HCT116 (cell line): ENCODE data around the gene SLC44A1. TPM values are rescaled to one million over a fixed set of nuclear protein-coding genes. Genes with fewer than 3 reads are reported as not detected.

Experiments used
- ATAC-seq: fragments of 200-7000 bp; cut with Tn5 transposase; 2 replicates; pipeline ENCODE4 v1.9.1; 2020; ENCODE audit warnings: mild to moderate bottlenecking, moderate library complexity
- BruUV-seq: library from RNA; stranded (reverse); fragments of 400-500 nt; replicated peaks from 2 replicates; lab custom pipeline; 2021; lab: Mats Ljungman, UMichigan
- CTCF ChIA-PET: fragments of 300-600 bp; sonication (Branson Sonifier 250); formaldehyde crosslinking; loops from one replicate; lab custom pipeline; 2021; ENCODE audit warnings: antibody characterized with exemption; lab: Charles Lee
- POLR2A ChIA-PET: fragments of 300-600, 350-600 bp; sonication (Branson Sonifier 250); formaldehyde crosslinking; loops from one replicate; lab custom pipeline; 2021; ENCODE audit warnings: antibody characterized with exemption; lab: Charles Lee
- RAD21 ChIA-PET, 2 experiments: fragments of 300-600 bp; sonication (Branson Sonifier 250); formaldehyde crosslinking; loops; one replicate each; lab custom pipeline; 2023; ENCODE audit warnings: low total read pairs in 2 of 2; ENCODE audit not compliant: uncharacterized antibody in 2 of 2, unreplicated experiment in 2 of 2, low non-redundant PET in 1 of 2; lab: Charles Lee
- DNase-seq: peaks from one replicate; pipeline ENCODE4 v3.0.0-alpha.2; 2010; ENCODE audit warnings: low read depth, low spot score
- H2AFZ ChIP-seq: fragments of 200-600 bp; shearing (Covaris generic), sonication (generic); 2 replicates; pipeline ENCODE4 v1.6.1; 2017; ENCODE audit warnings: low read depth, mixed run types, mixed read lengths, antibody characterized with exemption, low read length; ENCODE audit not compliant: poor library complexity, severe bottlenecking
- H3K27ac ChIP-seq: 2 replicates; pipeline ENCODE4 v1.5.1; 2012; ENCODE audit warnings: low read depth, low read length
- H3K27me3 ChIP-seq: fragments of 200-600 bp; sonication (generic); 2 replicates; pipeline ENCODE4 v1.6.1; 2016; ENCODE audit warnings: mixed run types, low read length, mixed read lengths; ENCODE audit not compliant: insufficient read depth
- H3K36me3 ChIP-seq, 2 experiments: fragments of 200-500 bp in 1 of 2; fragments of 200-600 bp in 1 of 2; sonication (Bioruptor generic) in 1 of 2; sonication (generic) in 1 of 2; 2 replicates each; pipeline versions ENCODE4 v1.5.1 to v1.6.1; 2014 to 2016; ENCODE audit warnings: low read length in 2 of 2, inconsistent platforms in 1 of 2, mixed read lengths in 1 of 2, mixed run types in 1 of 2; ENCODE audit not compliant: insufficient read depth in 2 of 2, control insufficient read depth in 1 of 2
- H3K4me1 ChIP-seq, 2 experiments: fragments of 200-600 bp in 1 of 2; sonication (generic) in 1 of 2; 2 replicates each; pipeline versions ENCODE4 v1.5.1 to v1.6.1; 2012 to 2017; ENCODE audit warnings: low read length in 2 of 2, inconsistent platforms in 1 of 2, mild to moderate bottlenecking in 1 of 2, mixed read lengths in 1 of 2, mixed run types in 1 of 2, moderate library complexity in 1 of 2; ENCODE audit not compliant: insufficient read depth in 2 of 2, control insufficient read depth in 1 of 2
- H3K4me2 ChIP-seq: fragments of 200-600 bp; sonication (generic); 2 replicates; pipeline ENCODE4 v1.6.1; 2017; ENCODE audit warnings: mixed run types, low read length, mixed read lengths
- H3K4me3 ChIP-seq, 2 experiments: fragments of 200-600 bp in 1 of 2; sonication (generic) in 1 of 2; replicated peaks in 1 of 2; 2 replicates each; pipeline ENCODE4 v1.5.1; 2011 to 2016; ENCODE audit warnings: low read length in 2 of 2, control low read depth in 1 of 2, low read depth in 1 of 2, mild to moderate bottlenecking in 1 of 2, mixed read lengths in 1 of 2, mixed run types in 1 of 2
- H3K79me2 ChIP-seq: fragments of 200-600 bp; sonication (generic); 2 replicates; pipeline ENCODE4 v1.6.1; 2017; ENCODE audit warnings: mild to moderate bottlenecking, mixed run types, low read length, moderate library complexity, mixed read lengths; ENCODE audit not compliant: insufficient read depth
- H3K9ac ChIP-seq: fragments of 200-600 bp; sonication (generic); 2 replicates; pipeline ENCODE4 v1.6.1; 2016; ENCODE audit warnings: low read length, mixed read lengths
- H3K9me2 ChIP-seq: fragments of 200-600 bp; sonication (generic), shearing (Covaris generic); 2 replicates; pipeline ENCODE4 v1.6.1; 2017; ENCODE audit warnings: mixed run types, mild to moderate bottlenecking, moderate library complexity; ENCODE audit not compliant: insufficient read depth
- H3K9me3 ChIP-seq, 2 experiments: fragments of 200-500 bp in 1 of 2; fragments of 200-600 bp in 1 of 2; sonication (Bioruptor generic) in 1 of 2; sonication (generic) in 1 of 2; 2 replicates each; pipeline ENCODE4 v1.6.1; 2014 to 2017; ENCODE audit warnings: low read length in 2 of 2, mixed read lengths in 2 of 2, inconsistent platforms in 1 of 2, low read depth in 1 of 2, mild to moderate bottlenecking in 1 of 2, mixed run types in 1 of 2, moderate library complexity in 1 of 2; ENCODE audit not compliant: control insufficient read depth in 1 of 2, insufficient read depth in 1 of 2
- H4K20me1 ChIP-seq: fragments of 200-600 bp; sonication (generic), shearing (Covaris generic); 2 replicates; pipeline ENCODE4 v1.6.1; 2017; ENCODE audit warnings: mixed run types, mild to moderate bottlenecking, moderate library complexity; ENCODE audit not compliant: insufficient read depth
- ATF3 ChIP-seq: IDR thresholded peaks from 2 replicates; pipeline ENCODE4 v1.6.1; 2012
- CBX3 ChIP-seq: IDR thresholded peaks from 2 replicates; pipeline ENCODE4 v1.6.1; 2012; ENCODE audit warnings: low read depth
- CEBPB ChIP-seq: IDR thresholded peaks from 2 replicates; pipeline ENCODE4 v1.6.1; 2012; ENCODE audit warnings: low read depth
- EGR1 ChIP-seq: IDR thresholded peaks from 2 replicates; pipeline ENCODE4 v1.6.1; 2012; ENCODE audit warnings: low read depth
- EZH2 ChIP-seq: fragments of 200-600 bp; sonication (generic); IDR thresholded peaks from 2 replicates; pipeline ENCODE4 v1.6.1; 2017; ENCODE audit warnings: antibody characterized with exemption, mixed run types
- FOSL1 ChIP-seq: IDR thresholded peaks from 2 replicates; pipeline ENCODE4 v1.6.1; 2012; ENCODE audit warnings: low read depth
- JUND ChIP-seq: IDR thresholded peaks from 2 replicates; pipeline ENCODE4 v1.6.1; 2012
- MAX ChIP-seq: IDR thresholded peaks from 2 replicates; pipeline ENCODE4 v1.6.1; 2012
- POLR2A ChIP-seq: IDR thresholded peaks from 2 replicates; pipeline ENCODE4 v1.7.0; 2011; ENCODE audit warnings: borderline replicate concordance; ENCODE audit not compliant: insufficient read depth, insufficient read length; ENCODE audit errors: extremely low read depth
- RAD21 ChIP-seq: IDR thresholded peaks from 2 replicates; pipeline ENCODE4 v1.6.1; 2012; ENCODE audit warnings: low read depth, mild to moderate bottlenecking
- REST ChIP-seq: IDR thresholded peaks from 2 replicates; pipeline ENCODE4 v1.6.1; 2012; ENCODE audit warnings: low read depth
- SP1 ChIP-seq: IDR thresholded peaks from 2 replicates; pipeline ENCODE4 v1.6.1; 2012; ENCODE audit warnings: low read depth
- SRF ChIP-seq: IDR thresholded peaks from 2 replicates; pipeline ENCODE4 v1.6.1; 2012; ENCODE audit warnings: low read depth
- YY1 ChIP-seq: IDR thresholded peaks from 2 replicates; pipeline ENCODE4 v1.6.1; 2011; ENCODE audit warnings: low read length, low read depth, moderate library complexity, mild to moderate bottlenecking; ENCODE audit not compliant: insufficient replicate concordance; ENCODE audit errors: extremely low read depth
- ZBTB33 ChIP-seq: IDR thresholded peaks from 2 replicates; pipeline ENCODE4 v1.6.1; 2011; ENCODE audit warnings: mild to moderate bottlenecking, low read length, moderate library complexity; ENCODE audit not compliant: insufficient replicate concordance; ENCODE audit errors: extremely low read depth
- ZFX ChIP-seq: fragments of 450-650 bp; IDR thresholded peaks from 2 replicates; pipeline ENCODE4 v1.6.1; 2017
- intact Hi-C: fragments of 100-400 bp; cut with micrococcal nuclease; formaldehyde crosslinking; loops from 2 replicates; pipeline ENCODE4 v1.10.0; 2022
- total RNA-seq: library from RNA; stranded (reverse); gene quantifications from one replicate; pipeline ENCODE4 v1.2.1, GENCODE V29; 2021; ENCODE audit not compliant: unreplicated experiment

The SLC44A1 gene
- total RNA-seq, 1 experiment from 2014 or later = 44.1 TPM

- POLR2A ChIA-PET = no interaction called here
- no peak overlapping the region for H3K27ac ChIP-seq
- H3K9me3 ChIP-seq = no peaks in the 10 kb centered on the region
- DNase-seq = no peak
- no peaks in the 10 kb centered on the region for H3K27me3 ChIP-seq
- H3K9ac ChIP-seq = no peak overlapping the region
- RAD21 ChIA-PET = interaction anchor here in 1 of 2 experiments (0.5 kb wide), 1 partner anchor 207 kb away, joined by 8 read pairs; no protein-coding TSS in a partner anchor
- no peak for ATAC-seq
- TF ChIP-seq SP1 (no peak), ZBTB33 (no peak), JUND (no peak), EGR1 (no peak), MAX (no peak), RAD21 (no peak), CEBPB (no peak), FOSL1 (no peak), ZFX (no peak), POLR2A (no peak), EZH2 (no peak), SRF (no peak), REST (no peak), CBX3 (no peak), ATF3 (no peak), YY1 (no peak)
- no peaks in the 10 kb centered on the region for H3K36me3 ChIP-seq
- intact Hi-C loops = loop anchor here (10.0 kb wide), 1 partner anchor 445 kb away; no protein-coding TSS in a partner anchor
- CTCF ChIA-PET = interaction anchor here (0.7 kb wide), 1 partner anchor 19 kb away, joined by 3 read pairs; no protein-coding TSS in a partner anchor
- no peak overlapping the region for H3K4me3 ChIP-seq
- no peaks in the 10 kb centered on the region for H3K9me2 ChIP-seq
- no peaks in the 10 kb centered on the region for H3K79me2 ChIP-seq
- H3K4me1 ChIP-seq = no peaks in the 10 kb centered on the region
- no peak overlapping the region for H3K4me2 ChIP-seq
- H2AFZ ChIP-seq = no peak overlapping the region
- no peaks in the 10 kb centered on the region for H4K20me1 ChIP-seq
- BruUV-seq = no TSS peak
Measured at GRCh38 chr9:105419816-105420597, 175.6 kb downstream of the SLC44A1 start.
